HG03460 (cell line): ENCODE data around the gene RABAC1.
"Not testable (repeated sequence)": the region's sequence is repeated elsewhere in the genome, so short reads cannot be mapped to it uniquely, and the experiment has no call there.

Experiments
- ATAC-seq: cut with Tn5 transposase; IDR thresholded peaks from one replicate; pipeline ENCODE4 v1.9.1; 2021; ENCODE audit not compliant: unreplicated experiment

The RABAC1 gene

GRCh38 chr19:41959056-41960053, at the start of gene RABAC1:
Gene RABAC1 (minus strand): TSS chr19:41959321. CDS start chr19:41959292, 29 bp downstream.
- ATAC-seq = peak; percentile 83

- ATAC-seq = no peak
These were observed 47.4 kb upstream of the RABAC1 start for GRCh38 chr19:42006569-42006968.

- ATAC-seq = no peak
These were observed 46.4 kb upstream of the RABAC1 start for GRCh38 chr19:42005504-42005903.

- no peak for ATAC-seq
These were observed 44.6 kb upstream of the RABAC1 start for GRCh38 chr19:42003506-42004294.

- no peak for ATAC-seq
These were observed 40.7 kb upstream of the RABAC1 start for GRCh38 chr19:41999878-42000208.

GRCh38 chr19:41999071-41999877, 40.2 kb upstream of the RABAC1 start:
- ATAC-seq = no peak

GRCh38 chr19:41998246-41999020, 39.3 kb upstream of the RABAC1 start:
- ATAC-seq = no peak

GRCh38 chr19:41997851-41998229, 38.7 kb upstream of the RABAC1 start:
- ATAC-seq = no peak

- ATAC-seq = no peak
These were observed 38.2 kb upstream of the RABAC1 start for GRCh38 chr19:41997121-41997850.

GRCh38 chr19:41995959-41996797, 37.1 kb upstream of the RABAC1 start:
- no peak for ATAC-seq

GRCh38 chr19:41994994-41995958, 36.2 kb upstream of the RABAC1 start:
- no peak for ATAC-seq

- ATAC-seq = no peak
These were observed 35.4 kb upstream of the RABAC1 start for GRCh38 chr19:41994521-41994971.

GRCh38 chr19:41993612-41994483, 34.7 kb upstream of the RABAC1 start, which contains the start of gene ATP1A3:
Gene ATP1A3 (minus strand): TSS chr19:41994230. CDS start chr19:41994076, 154 bp downstream.
- no peak for ATAC-seq

- not testable (repeated sequence) for ATAC-seq
These were observed 32.9 kb upstream of the RABAC1 start for GRCh38 chr19:41991925-41992569.

GRCh38 chr19:41991025-41991424, 31.9 kb upstream of the RABAC1 start:
- ATAC-seq = no peak

GRCh38 chr19:41990615-41991014, 31.5 kb upstream of the RABAC1 start:
- ATAC-seq = no peak
